Activated B cell treated with CpG ODN at 0.5 μM for 24 hours (primary cell): ENCODE results near the gene DFFB. TPM values are rescaled to one million over a fixed set of nuclear protein-coding genes. Genes with fewer than 3 reads are reported as not detected.

Source experiments
- ATAC-seq: fragments of 200-7000 bp; cut with Tn5 transposase; one replicate; pipeline ENCODE4 v1.10.0; 2021; ENCODE audit warnings: low read depth, mild to moderate bottlenecking, moderate library complexity
- CTCF ChIA-PET: fragments of 350-600 bp; sonication (Branson Sonifier 250); formaldehyde crosslinking; loops from one replicate; lab custom pipeline; 2021; ENCODE audit warnings: antibody characterized with exemption; lab: Charles Lee
- POLR2A ChIA-PET: fragments of 350-600 bp; sonication (Branson Sonifier 250); formaldehyde crosslinking; loops from one replicate; lab custom pipeline; 2021; ENCODE audit warnings: antibody characterized with exemption; lab: Charles Lee
- DNase-seq: peaks from one replicate; pipeline ENCODE4 v3.0.0; 2022
- H3K27ac Mint-ChIP-seq: one replicate; pipeline ENCODE4 v1.8.0; 2020; ENCODE audit warnings: mixed read lengths
- H3K27me3 Mint-ChIP-seq: one replicate; pipeline ENCODE4 v1.8.0; 2021; ENCODE audit warnings: mixed read lengths
- H3K36me3 Mint-ChIP-seq: one replicate; pipeline ENCODE4 v1.8.0; 2021; ENCODE audit warnings: low read depth, mixed read lengths
- H3K4me1 Mint-ChIP-seq: one replicate; pipeline ENCODE4 v1.8.0; 2021; ENCODE audit warnings: mixed read lengths
- H3K4me3 Mint-ChIP-seq: one replicate; pipeline ENCODE4 v1.8.0; 2020; ENCODE audit warnings: mild to moderate bottlenecking, mixed read lengths
- H3K9me3 Mint-ChIP-seq: one replicate; pipeline ENCODE4 v1.8.0; 2020; ENCODE audit warnings: mixed read lengths
- intact Hi-C: fragments of 100-400 bp; cut with micrococcal nuclease; formaldehyde crosslinking; loops from one replicate; pipeline ENCODE4 v1.15.1; 2024
- total RNA-seq: library from RNA; stranded (reverse); gene quantifications from 2 replicates; pipeline ENCODE4 v1.2.3, GENCODE V29; 2022
- TF ChIP-seq, protein P1 (sequence below): fragments of 200-600 bp; IDR thresholded peaks from one replicate; pipeline ENCODE4 v1.8.0; 2022; ENCODE audit warnings: antibody characterized with exemption, mild to moderate bottlenecking

Gene DFFB
- total RNA-seq, 1 donor from 2014 or later, result 10.5 TPM

GRCh38 chr1:3821908-3822307 lies 35.4 kb upstream of the DFFB start:
- intact Hi-C loops, result no loop called here
- H3K4me1 Mint-ChIP-seq, result no peaks in the 10 kb centered on the region
- no peak overlapping the region for H3K4me3 Mint-ChIP-seq
- H3K27ac Mint-ChIP-seq, result no peak overlapping the region
- ATAC-seq (no peak), DNase-seq (no peak)
- TF ChIP-seq, protein P1, sequence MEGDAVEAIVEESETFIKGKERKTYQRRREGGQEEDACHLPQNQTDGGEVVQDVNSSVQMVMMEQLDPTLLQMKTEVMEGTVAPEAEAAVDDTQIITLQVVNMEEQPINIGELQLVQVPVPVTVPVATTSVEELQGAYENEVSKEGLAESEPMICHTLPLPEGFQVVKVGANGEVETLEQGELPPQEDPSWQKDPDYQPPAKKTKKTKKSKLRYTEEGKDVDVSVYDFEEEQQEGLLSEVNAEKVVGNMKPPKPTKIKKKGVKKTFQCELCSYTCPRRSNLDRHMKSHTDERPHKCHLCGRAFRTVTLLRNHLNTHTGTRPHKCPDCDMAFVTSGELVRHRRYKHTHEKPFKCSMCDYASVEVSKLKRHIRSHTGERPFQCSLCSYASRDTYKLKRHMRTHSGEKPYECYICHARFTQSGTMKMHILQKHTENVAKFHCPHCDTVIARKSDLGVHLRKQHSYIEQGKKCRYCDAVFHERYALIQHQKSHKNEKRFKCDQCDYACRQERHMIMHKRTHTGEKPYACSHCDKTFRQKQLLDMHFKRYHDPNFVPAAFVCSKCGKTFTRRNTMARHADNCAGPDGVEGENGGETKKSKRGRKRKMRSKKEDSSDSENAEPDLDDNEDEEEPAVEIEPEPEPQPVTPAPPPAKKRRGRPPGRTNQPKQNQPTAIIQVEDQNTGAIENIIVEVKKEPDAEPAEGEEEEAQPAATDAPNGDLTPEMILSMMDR, result no peak
- no peaks in the 10 kb centered on the region for H3K9me3 Mint-ChIP-seq
- H3K36me3 Mint-ChIP-seq, result peaks cover 75% of the 10 kb centered on the region
- H3K27me3 Mint-ChIP-seq, result no peaks in the 10 kb centered on the region
- ChIA-PET POLR2A (no interaction called here), CTCF (no interaction called here)

- Mint-ChIP-seq H3K27ac (no peak overlapping the region), H3K9me3 (no peaks in the 10 kb centered on the region), H3K4me1 (no peaks in the 10 kb centered on the region), H3K4me3 (no peak overlapping the region), H3K27me3 (no peaks in the 10 kb centered on the region), H3K36me3 (peaks cover 78% of the 10 kb centered on the region)
- ChIA-PET CTCF (no interaction called here), POLR2A (no interaction called here)
- no peak for ATAC-seq
- TF ChIP-seq, protein P1, result no peak
- DNase-seq, result no peak
- intact Hi-C loops, result no loop called here
Measured at GRCh38 chr1:3822421-3822820, 34.9 kb upstream of the DFFB start.

- CTCF ChIA-PET, result no interaction called here
- no peak for ATAC-seq
- POLR2A ChIA-PET, result no interaction called here
- DNase-seq, result no peak
- TF ChIP-seq, protein P1, result no peak
- intact Hi-C loops, result no loop called here
- Mint-ChIP-seq H3K27ac (no peak overlapping the region), H3K27me3 (no peaks in the 10 kb centered on the region), H3K9me3 (no peaks in the 10 kb centered on the region), H3K4me3 (no peak overlapping the region), H3K4me1 (no peaks in the 10 kb centered on the region), H3K36me3 (peaks cover 86% of the 10 kb centered on the region)
Measured at GRCh38 chr1:3824650-3825049, 32.6 kb upstream of the DFFB start.

DNA sequence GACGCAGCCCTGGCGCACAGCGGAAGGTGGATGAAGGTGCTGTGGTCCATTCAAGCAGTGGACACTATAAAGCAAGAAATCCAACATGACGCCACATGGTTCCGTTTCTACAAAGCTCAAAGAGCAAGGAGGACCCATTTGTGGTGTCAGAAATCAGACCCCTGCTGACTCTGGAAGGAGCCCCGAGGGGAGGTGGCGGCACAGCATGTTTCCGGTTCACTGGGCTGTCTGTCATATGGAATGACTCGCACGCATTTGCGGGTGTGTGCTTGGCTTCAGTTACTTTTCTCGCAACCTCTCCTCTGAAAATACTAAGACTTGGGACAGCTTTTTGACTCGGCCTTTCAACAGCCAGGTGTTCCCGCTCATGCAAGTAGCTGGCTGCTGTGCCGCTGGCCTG lies 31.9 kb upstream of the DFFB start:
- no peaks in the 10 kb centered on the region for H3K4me1 Mint-ChIP-seq
- H3K36me3 Mint-ChIP-seq, result peaks cover 87% of the 10 kb centered on the region
- no peak overlapping the region for H3K4me3 Mint-ChIP-seq
- no peak overlapping the region for H3K27ac Mint-ChIP-seq
- no peaks in the 10 kb centered on the region for H3K9me3 Mint-ChIP-seq
- ATAC-seq (no peak), DNase-seq (no peak)
- intact Hi-C loops, result no loop called here
- ChIA-PET CTCF (no interaction called here), POLR2A (no interaction called here)
- TF ChIP-seq, protein P1, result no peak
- H3K27me3 Mint-ChIP-seq, result no peaks in the 10 kb centered on the region

DNA sequence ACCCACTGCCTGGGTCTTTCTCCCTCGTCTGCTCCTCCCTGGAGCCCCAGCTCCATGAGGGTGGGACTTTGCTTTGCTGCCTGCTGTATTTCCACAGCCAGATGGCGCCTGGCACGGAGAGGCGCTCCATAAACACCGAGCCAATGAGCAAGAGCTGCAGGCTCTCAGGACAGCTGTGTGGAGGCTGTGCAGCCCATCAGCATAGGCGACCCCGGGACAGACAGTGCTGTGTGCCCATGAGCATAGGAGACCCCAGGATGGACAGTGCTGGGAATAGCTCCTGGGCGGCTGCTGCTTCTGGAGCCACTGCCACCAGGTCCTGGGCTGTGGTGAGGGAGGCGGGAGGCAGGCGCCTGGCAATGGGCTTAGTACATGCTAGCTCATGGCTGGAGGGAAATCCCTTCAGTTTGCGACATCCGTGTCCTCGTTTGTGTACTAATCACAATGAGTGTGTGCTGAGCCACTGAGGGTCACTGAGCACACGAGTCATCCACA lies 29.4 kb upstream of the DFFB start:
- no peaks in the 10 kb centered on the region for H3K4me1 Mint-ChIP-seq
- intact Hi-C loops, result no loop called here
- ChIA-PET POLR2A (no interaction called here), CTCF (no interaction called here)
- no peak overlapping the region for H3K4me3 Mint-ChIP-seq
- H3K27me3 Mint-ChIP-seq, result no peaks in the 10 kb centered on the region
- ATAC-seq (no peak), DNase-seq (no peak)
- H3K36me3 Mint-ChIP-seq, result peaks cover 82% of the 10 kb centered on the region
- no peak overlapping the region for H3K27ac Mint-ChIP-seq
- no peaks in the 10 kb centered on the region for H3K9me3 Mint-ChIP-seq
- TF ChIP-seq, protein P1, result no peak
